MM.1S (cell line): ENCODE results near the gene RPS23.

Source experiments
- CTCF ChIP-seq: fragments of 300-600 bp; sonication (generic); IDR thresholded peaks from 2 replicates; pipeline ENCODE4 v1.5.1; 2016; ENCODE audit warnings: antibody characterized with exemption, low read length, mixed read lengths
- EZH2 ChIP-seq: fragments of 300-600 bp; sonication (generic); optimal IDR thresholded peaks from 2 replicates; pipeline ENCODE3; 2017; ENCODE audit warnings: low read depth, mild to moderate bottlenecking, antibody characterized with exemption, low read length, mixed read lengths
- EZH2phosphoT487 ChIP-seq: fragments of 300-600 bp; sonication (generic); IDR thresholded peaks from 2 replicates; pipeline ENCODE4 v1.6.1; 2018; ENCODE audit warnings: antibody characterized with exemption, low read length

- TF ChIP-seq CTCF (no peak), EZH2 (no peak), EZH2phosphoT487 (no peak)
Measured at GRCh38 chr5:82309091-82309531, 31.0 kb upstream of the RPS23 start.
